Mesothelial cell of epicardium (in vitro differentiated cells): ENCODE measurements around the gene RC3H1. TPM values are rescaled to one million over a fixed set of nuclear protein-coding genes. Genes with fewer than 3 reads are reported as not detected.
A peak's percentile ranks its signal among the peaks of the same experiment; 100 is the strongest.
"Not testable (repeated sequence)": the region's sequence is repeated elsewhere in the genome, so short reads cannot be mapped to it uniquely, and the experiment has no call there.

Experiments used
- DNase-seq, 2 experiments: peaks; one replicate each; pipeline ENCODE4 v3.0.0; 2021; ENCODE audit warnings: low spot score in 2 of 2; ENCODE audit not compliant: unreplicated experiment in 2 of 2
- H3K27ac Mint-ChIP-seq: 2 replicates; pipeline ENCODE4 v1.8.0; 2021; ENCODE audit warnings: mixed read lengths
- H3K27me3 Mint-ChIP-seq: 2 replicates; pipeline ENCODE4 v1.8.0; 2021; ENCODE audit warnings: low read depth, mixed read lengths
- H3K36me3 Mint-ChIP-seq: 2 replicates; pipeline ENCODE4 v1.8.0; 2021; ENCODE audit warnings: mixed read lengths
- H3K4me1 Mint-ChIP-seq: 2 replicates; pipeline ENCODE4 v1.8.0; 2021; ENCODE audit warnings: mixed read lengths
- H3K4me3 Mint-ChIP-seq: 2 replicates; pipeline ENCODE4 v1.8.0; 2021; ENCODE audit warnings: mild to moderate bottlenecking, moderate library complexity, mixed read lengths
- H3K9me3 Mint-ChIP-seq: 2 replicates; pipeline ENCODE4 v1.8.0; 2021; ENCODE audit warnings: mixed read lengths
- total RNA-seq: library from RNA; stranded (reverse); gene quantifications from 3 replicates; pipeline ENCODE4 v1.2.1, GENCODE V29; 2021
- TF ChIP-seq, protein P1 (sequence below): fragments of 200-600 bp; sonication (generic); IDR thresholded peaks from one replicate; pipeline ENCODE4 v1.5.0; 2021; ENCODE audit warnings: antibody characterized with exemption; ENCODE audit not compliant: unreplicated experiment

RC3H1 gene, protein sequence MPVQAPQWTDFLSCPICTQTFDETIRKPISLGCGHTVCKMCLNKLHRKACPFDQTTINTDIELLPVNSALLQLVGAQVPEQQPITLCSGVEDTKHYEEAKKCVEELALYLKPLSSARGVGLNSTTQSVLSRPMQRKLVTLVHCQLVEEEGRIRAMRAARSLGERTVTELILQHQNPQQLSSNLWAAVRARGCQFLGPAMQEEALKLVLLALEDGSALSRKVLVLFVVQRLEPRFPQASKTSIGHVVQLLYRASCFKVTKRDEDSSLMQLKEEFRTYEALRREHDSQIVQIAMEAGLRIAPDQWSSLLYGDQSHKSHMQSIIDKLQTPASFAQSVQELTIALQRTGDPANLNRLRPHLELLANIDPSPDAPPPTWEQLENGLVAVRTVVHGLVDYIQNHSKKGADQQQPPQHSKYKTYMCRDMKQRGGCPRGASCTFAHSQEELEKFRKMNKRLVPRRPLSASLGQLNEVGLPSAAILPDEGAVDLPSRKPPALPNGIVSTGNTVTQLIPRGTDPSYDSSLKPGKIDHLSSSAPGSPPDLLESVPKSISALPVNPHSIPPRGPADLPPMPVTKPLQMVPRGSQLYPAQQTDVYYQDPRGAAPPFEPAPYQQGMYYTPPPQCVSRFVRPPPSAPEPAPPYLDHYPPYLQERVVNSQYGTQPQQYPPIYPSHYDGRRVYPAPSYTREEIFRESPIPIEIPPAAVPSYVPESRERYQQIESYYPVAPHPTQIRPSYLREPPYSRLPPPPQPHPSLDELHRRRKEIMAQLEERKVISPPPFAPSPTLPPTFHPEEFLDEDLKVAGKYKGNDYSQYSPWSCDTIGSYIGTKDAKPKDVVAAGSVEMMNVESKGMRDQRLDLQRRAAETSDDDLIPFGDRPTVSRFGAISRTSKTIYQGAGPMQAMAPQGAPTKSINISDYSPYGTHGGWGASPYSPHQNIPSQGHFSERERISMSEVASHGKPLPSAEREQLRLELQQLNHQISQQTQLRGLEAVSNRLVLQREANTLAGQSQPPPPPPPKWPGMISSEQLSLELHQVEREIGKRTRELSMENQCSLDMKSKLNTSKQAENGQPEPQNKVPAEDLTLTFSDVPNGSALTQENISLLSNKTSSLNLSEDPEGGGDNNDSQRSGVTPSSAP
- total RNA-seq, result 43.7 to 52.0 TPM (median 48.1 TPM) in 3 replicates

DNA sequence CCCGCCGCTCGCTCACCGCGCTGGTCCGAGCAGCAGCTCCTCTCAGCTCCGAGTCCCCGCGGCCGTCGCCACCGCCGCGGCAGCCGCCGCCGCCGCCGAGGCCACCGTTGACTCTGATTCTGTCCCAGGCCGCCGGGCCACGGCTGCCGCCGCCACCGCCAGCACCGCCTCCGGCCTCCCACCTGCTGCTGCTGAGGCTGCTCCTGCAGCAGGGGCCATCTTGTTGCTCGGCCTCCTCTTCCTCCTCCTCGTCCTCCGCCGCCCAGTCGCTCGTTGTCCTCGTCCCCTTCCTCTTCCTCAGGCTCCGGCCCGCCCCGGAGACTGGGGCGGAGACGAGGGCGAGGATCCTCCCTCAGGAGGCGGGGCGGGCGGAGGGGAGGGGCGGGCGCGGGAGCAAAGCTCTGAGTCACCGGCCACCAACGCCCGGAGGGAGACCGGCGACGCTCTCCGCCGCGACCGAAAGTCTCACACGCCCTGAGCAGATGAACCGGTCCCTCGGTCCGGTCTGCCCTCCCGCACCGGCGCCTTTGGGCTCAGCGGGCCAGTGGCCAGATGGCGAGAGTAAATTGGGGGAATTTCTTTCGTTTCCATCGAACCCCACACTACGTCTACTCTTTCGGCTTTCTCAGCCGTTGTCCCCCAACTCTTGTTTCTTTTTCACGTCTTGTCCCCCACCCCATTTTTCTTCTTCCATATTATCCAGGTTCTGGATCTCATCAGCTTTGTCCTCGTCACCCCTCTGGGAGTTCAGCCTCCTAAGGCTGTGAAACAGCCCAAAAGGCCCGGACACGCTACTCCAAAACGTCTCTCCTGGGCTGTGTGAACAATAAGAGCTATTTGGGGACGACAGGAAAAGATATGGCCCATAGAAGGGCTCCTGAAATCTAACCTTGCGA is at the start of gene RC3H1:
Gene RC3H1, minus strand, starts transcription at position 278 of the 896 bp plus-strand sequence. CDS start 29,372 bp downstream, outside the sequence.
- Mint-ChIP-seq H3K4me1 (peaks cover 44% of the 10 kb centered on the region), H3K27ac (peak within 1 kb of the TSS; percentile 100), H3K4me3 (peak within 1 kb of the TSS; percentile 96), H3K9me3 (no peaks in the 10 kb centered on the region), H3K27me3 (no peaks in the 10 kb centered on the region), H3K36me3 (no peaks in the 10 kb centered on the region)
- DNase-seq, result peak; percentile 76 to 80
- TF ChIP-seq, protein P1, sequence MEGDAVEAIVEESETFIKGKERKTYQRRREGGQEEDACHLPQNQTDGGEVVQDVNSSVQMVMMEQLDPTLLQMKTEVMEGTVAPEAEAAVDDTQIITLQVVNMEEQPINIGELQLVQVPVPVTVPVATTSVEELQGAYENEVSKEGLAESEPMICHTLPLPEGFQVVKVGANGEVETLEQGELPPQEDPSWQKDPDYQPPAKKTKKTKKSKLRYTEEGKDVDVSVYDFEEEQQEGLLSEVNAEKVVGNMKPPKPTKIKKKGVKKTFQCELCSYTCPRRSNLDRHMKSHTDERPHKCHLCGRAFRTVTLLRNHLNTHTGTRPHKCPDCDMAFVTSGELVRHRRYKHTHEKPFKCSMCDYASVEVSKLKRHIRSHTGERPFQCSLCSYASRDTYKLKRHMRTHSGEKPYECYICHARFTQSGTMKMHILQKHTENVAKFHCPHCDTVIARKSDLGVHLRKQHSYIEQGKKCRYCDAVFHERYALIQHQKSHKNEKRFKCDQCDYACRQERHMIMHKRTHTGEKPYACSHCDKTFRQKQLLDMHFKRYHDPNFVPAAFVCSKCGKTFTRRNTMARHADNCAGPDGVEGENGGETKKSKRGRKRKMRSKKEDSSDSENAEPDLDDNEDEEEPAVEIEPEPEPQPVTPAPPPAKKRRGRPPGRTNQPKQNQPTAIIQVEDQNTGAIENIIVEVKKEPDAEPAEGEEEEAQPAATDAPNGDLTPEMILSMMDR, result no peak

GRCh38 chr1:174070614-174071013 is 48.5 kb upstream of the RC3H1 start:
- Mint-ChIP-seq H3K4me1 (peaks cover 9% of the 10 kb centered on the region), H3K27me3 (no peaks in the 10 kb centered on the region), H3K27ac (no peak overlapping the region), H3K4me3 (no peak overlapping the region), H3K9me3 (no peaks in the 10 kb centered on the region), H3K36me3 (no peaks in the 10 kb centered on the region)
- TF ChIP-seq, protein P1, result no peak
- DNase-seq, result no peak

GRCh38 chr1:174068000-174068399 is 45.8 kb upstream of the RC3H1 start:
- no peaks in the 10 kb centered on the region for H3K36me3 Mint-ChIP-seq
- no peak overlapping the region for H3K4me3 Mint-ChIP-seq
- no peak for DNase-seq
- no peak overlapping the region for H3K27ac Mint-ChIP-seq
- H3K9me3 Mint-ChIP-seq, result no peaks in the 10 kb centered on the region
- TF ChIP-seq, protein P1, result no peak
- H3K27me3 Mint-ChIP-seq, result no peaks in the 10 kb centered on the region
- peaks cover 7% of the 10 kb centered on the region for H3K4me1 Mint-ChIP-seq

GRCh38 chr1:174060090-174060489 is 37.9 kb upstream of the RC3H1 start:
- TF ChIP-seq, protein P1, result no peak
- Mint-ChIP-seq H3K27ac (no peak overlapping the region), H3K36me3 (no peaks in the 10 kb centered on the region), H3K4me1 (no peaks in the 10 kb centered on the region), H3K4me3 (no peak overlapping the region), H3K9me3 (no peaks in the 10 kb centered on the region), H3K27me3 (no peaks in the 10 kb centered on the region)
- DNase-seq, result no peak

GRCh38 chr1:174058624-174059023 is 36.5 kb upstream of the RC3H1 start:
- no peak for DNase-seq
- H3K4me3 Mint-ChIP-seq, result no peak overlapping the region
- no peaks in the 10 kb centered on the region for H3K4me1 Mint-ChIP-seq
- no peaks in the 10 kb centered on the region for H3K36me3 Mint-ChIP-seq
- no peaks in the 10 kb centered on the region for H3K27me3 Mint-ChIP-seq
- no peaks in the 10 kb centered on the region for H3K9me3 Mint-ChIP-seq
- TF ChIP-seq, protein P1, result no peak
- H3K27ac Mint-ChIP-seq, result no peak overlapping the region

- not testable (repeated sequence) for H3K9me3 Mint-ChIP-seq, H3K27me3 Mint-ChIP-seq, H3K4me3 Mint-ChIP-seq, H3K36me3 Mint-ChIP-seq, H3K27ac Mint-ChIP-seq, DNase-seq, H3K4me1 Mint-ChIP-seq
Observed at GRCh38 chr1:174056609-174057008, 34.5 kb upstream of the RC3H1 start.

DNA sequence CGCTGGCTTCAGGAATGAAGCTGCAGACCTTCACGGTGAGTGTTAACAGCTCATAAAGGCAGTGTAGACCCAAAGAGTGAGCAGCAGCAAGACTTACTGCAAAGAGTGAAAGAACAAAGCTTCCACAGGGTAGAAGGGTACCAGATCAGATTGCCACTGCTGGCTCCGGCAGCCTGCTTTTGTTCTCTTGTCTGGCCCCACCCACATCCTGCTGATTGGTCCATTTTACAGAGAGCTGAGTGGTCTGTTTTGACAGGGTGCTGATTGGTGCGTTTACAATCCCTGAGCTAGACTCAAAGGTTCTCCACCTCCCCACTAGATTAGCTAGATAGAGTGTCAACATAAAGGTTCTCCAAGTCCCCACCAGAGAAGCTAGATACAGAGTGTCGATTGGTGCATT is 33.6 kb upstream of the RC3H1 start:
- not testable (repeated sequence) for H3K36me3 Mint-ChIP-seq, H3K4me3 Mint-ChIP-seq, H3K27me3 Mint-ChIP-seq, H3K9me3 Mint-ChIP-seq, H3K27ac Mint-ChIP-seq, H3K4me1 Mint-ChIP-seq, DNase-seq
